HepG2 (cell line): Measurements from ENCODE around the gene ENO1. TPM values are rescaled to one million over a fixed set of nuclear protein-coding genes. Genes with fewer than 3 reads are reported as not detected.

Experiments used
- ETV5 ChIP-seq: IDR thresholded peaks from 2 replicates; pipeline ENCODE4 v1.6.1; 2018; ENCODE audit warnings: missing biosample characterization, missing genetic modification reagents, inconsistent platforms, borderline replicate concordance
- KAT8 ChIP-seq: IDR thresholded peaks from 2 replicates; pipeline ENCODE4 v1.6.1; 2016; ENCODE audit warnings: missing genetic modification reagents, missing compliant biosample characterization
- KIAA2018 ChIP-seq: sonication (generic); formaldehyde crosslinking; IDR thresholded peaks from 2 replicates; pipeline ENCODE4 v1.5.0; 2020; ENCODE audit warnings: mild to moderate bottlenecking, missing genetic modification reagents, borderline replicate concordance
- NKX3-1 ChIP-seq: sonication (generic); formaldehyde crosslinking; IDR thresholded peaks from 2 replicates; pipeline ENCODE4 v1.5.0; 2020; ENCODE audit warnings: missing genetic modification reagents
- RAD21 ChIP-seq: fragments of 450-650 bp; formaldehyde crosslinking; IDR thresholded peaks from 2 replicates; pipeline ENCODE4 v1.5.0; 2020; ENCODE audit warnings: mild to moderate bottlenecking
- SAP130 ChIP-seq: IDR thresholded peaks from 2 replicates; pipeline ENCODE4 v1.6.1; 2016; ENCODE audit warnings: low read depth
- SRSF4 ChIP-seq: fragments of 200-400 bp; formaldehyde crosslinking; IDR thresholded peaks from one replicate; pipeline ENCODE4 v1.6.1; 2018; ENCODE audit warnings: mild to moderate bottlenecking, low read depth, low read length, moderate library complexity; ENCODE audit not compliant: poor library complexity, severe bottlenecking
- TCF7 ChIP-seq: sonication (generic); IDR thresholded peaks from 2 replicates; pipeline ENCODE4 v1.6.1; 2016; ENCODE audit warnings: antibody characterized with exemption, low read depth
- ZNF781 ChIP-seq: sonication (generic); formaldehyde crosslinking; IDR thresholded peaks from 2 replicates; pipeline ENCODE4 v1.5.1; 2020; ENCODE audit warnings: borderline replicate concordance, mild to moderate bottlenecking, missing genetic modification reagents; ENCODE audit errors: not compliant biosample characterization
- ZXDC ChIP-seq: sonication (generic); formaldehyde crosslinking; IDR thresholded peaks from 2 replicates; pipeline ENCODE4 v1.5.0; 2020; ENCODE audit warnings: mild to moderate bottlenecking, missing genetic modification reagents
- polyA plus RNA-seq, 8 experiments: library from polyadenylated mRNA; depleted of rRNA in 3 of 8; stranded (reverse) in 7 of 8; unstranded in 1 of 8; fragments of >200 nt; fragmentation: Illumina TruSeq in 4 of 8; extraction: Trizol in 4 of 8; gene quantifications; 2 replicates each; pipeline versions ENCODE4 v1.2.1 to v1.2.3, GENCODE V29; 2011 to 2016; ENCODE audit warnings: low read depth in 4 of 8, missing spikeins in 1 of 8, mixed read lengths in 1 of 8; ENCODE audit not compliant: insufficient read depth in 1 of 8
- total RNA-seq, 5 experiments: library from RNA; depleted of rRNA; stranded (reverse); fragments of >200 nt; fragmentation: Illumina TruSeq; extraction: Trizol; gene quantifications; 2 replicates each; pipeline ENCODE4 v1.2.3, GENCODE V29; 2016; ENCODE audit warnings: low read depth in 1 of 5

ENO1 gene
- total and polyA plus RNA-seq, 2 of the 13 experiments (the other 11 are each of a cell fraction or from before 2014, with no cell fraction given), result 1,559 to 3,103 TPM

GRCh38 chr1:8908388-8909151 lies 30.1 kb upstream of the ENO1 start (continued):
- TF ChIP-seq SRSF4 (no peak), TCF7 (no peak), ZXDC (CRISPR knock-in tag) (no peak), NKX3-1 (CRISPR knock-in tag) (no peak), SAP130 (peak; percentile 40), KAT8 (CRISPR knock-in tag) (peak; percentile 47; the same call in 1 of the 2 replicates), RAD21 (no peak), ZNF781 (CRISPR knock-in tag) (no peak), ETV5 (CRISPR knock-in tag) (peak; percentile 21; the same call in 1 of the 2 replicates), KIAA2018 (no peak)
